HUDEP-2 (cell line): ENCODE measurements around the gene HILPDA.
A peak's percentile ranks its signal among the peaks of the same experiment; 100 is the strongest.
"Not testable (repeated sequence)": the region's sequence is repeated elsewhere in the genome, so short reads cannot be mapped to it uniquely, and the experiment has no call there.

Source experiments
- DNase-seq, 76 experiments: peaks; one replicate each; lab custom pipeline; 2025; ENCODE audit not compliant: unreplicated experiment in 76 of 76; lab: John Stamatoyannopoulos, UW

Gene HILPDA

DNA sequence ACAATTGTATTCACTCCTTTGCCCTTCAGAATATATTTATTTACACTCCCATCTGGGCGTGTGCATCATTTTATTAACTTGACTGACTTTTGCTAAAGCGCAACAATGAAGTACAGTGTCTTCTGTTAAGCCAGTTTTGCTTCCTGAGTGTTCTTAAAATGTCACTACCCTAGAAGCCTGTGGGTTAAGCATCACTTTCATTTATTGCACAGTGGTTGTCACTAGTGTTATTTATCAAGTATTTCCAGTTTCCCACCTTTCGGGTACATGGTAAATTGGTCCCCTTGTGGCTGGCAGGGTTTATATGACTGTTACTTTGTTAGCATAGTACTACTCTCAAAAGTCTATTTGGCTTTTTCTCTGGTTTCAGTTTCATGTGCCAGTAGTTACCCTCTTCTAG is 3.3 kb downstream of the HILPDA start:
- DNase-seq, result peak in 3 of 76 experiments; percentile 28 to 38 (median 29)

DNA sequence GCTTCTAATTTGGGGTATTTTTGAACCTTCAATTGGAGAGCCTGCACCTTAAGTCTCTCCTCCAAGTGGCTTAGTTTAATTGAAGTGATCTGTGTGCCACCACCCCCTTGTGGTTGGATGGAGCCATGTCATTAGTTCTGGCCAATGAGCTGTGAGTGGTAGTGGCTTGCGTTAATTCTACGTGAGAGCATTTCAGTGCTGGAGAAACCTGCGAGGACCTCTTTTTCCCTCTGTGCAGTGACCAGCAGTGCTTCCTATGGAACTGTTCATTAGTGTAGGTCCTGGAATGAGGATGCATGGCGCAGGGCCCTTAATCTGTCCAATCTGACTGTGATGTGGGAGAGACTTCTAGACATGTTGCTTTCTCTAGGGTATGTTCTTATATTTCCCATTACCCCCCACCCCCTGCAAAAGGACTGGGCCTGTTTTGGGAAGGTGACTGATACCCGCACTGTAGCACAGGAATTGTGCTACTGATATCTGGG is 3.8 kb downstream of the HILPDA start:
- peak in 64 of 76 experiments; percentile 4 to 73 (median 38) for DNase-seq

DNA sequence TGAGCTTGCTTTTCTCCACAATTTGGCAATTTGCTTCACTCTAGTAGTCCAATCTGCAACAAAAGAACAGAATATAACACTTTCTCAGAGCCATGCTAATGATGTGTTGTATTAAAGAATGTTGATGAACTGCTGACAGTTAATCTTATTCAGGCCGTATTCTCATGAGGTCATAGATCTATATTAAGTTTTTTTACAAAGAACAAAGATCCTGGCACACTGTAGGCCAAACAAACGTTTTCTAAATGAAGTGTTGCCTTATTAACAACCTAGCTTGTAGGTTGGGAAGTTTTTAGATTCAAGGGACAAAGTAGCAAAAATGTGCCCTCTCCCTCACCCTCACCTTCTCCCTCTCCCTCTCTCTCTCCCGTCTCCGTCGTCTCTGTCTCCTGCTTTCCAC is 6.8 kb downstream of the HILPDA start:
- DNase-seq, result no peak

DNA sequence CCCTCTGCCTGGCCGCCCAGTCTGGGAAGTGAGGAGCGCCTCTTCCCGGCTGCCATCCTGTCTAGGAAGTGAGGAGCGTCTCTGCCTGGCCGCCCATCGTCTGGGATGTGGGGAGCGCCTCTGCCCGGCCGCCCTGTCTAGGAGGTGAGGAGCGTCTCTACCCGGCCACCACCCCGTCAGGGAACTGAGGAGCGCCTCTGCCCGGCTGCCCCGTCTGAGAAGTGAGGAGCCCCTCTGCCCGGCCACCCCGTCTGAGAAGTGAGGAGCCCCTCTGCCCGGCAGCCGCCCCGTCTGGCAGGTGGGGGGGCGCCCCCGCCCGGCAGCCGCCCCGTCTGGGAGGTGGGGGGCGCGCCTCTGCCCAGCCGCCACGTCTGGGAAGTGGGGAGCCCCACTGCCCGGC is 7.7 kb downstream of the HILPDA start:
- DNase-seq, result not testable (repeated sequence)

DNA sequence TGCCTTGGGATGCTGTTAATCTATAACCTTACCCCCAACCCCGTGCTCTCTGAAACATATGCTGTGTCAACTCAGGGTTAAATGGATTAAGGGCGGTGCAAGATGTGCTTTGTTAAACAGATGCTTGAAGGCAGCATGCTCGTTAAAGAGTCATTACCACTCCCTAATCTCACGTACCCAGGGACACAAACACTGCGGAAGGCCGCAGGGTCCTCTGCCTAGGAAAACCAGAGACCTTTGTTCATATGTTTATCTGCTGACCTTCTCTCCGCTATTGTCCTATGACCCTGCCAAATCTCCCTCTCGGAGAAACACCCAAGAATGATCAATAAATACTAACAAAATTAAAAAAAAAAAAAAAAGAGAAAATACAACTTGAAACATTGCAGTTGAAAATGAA is 8.3 kb downstream of the HILPDA start:
- DNase-seq, result not testable (repeated sequence)

DNA sequence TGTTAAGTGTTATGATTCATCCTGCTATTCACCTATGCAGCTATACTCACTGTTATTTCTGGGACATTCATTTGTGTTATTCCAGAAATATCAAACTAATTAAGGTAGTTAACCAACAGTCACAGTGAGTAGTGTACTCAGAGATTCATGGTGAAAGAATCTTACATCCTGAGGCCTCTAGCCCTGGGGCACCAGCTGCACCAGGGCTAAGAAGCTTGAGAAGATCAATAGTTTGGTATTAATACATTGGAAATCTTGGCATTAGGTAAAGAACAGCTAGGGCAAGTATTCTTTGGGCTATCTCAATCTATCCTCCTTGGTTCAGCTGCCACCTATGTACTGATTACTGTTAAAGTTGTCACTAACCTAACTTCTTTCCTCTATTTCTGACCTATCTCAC is 11.2 kb downstream of the HILPDA start:
- not testable (repeated sequence) for DNase-seq

DNA sequence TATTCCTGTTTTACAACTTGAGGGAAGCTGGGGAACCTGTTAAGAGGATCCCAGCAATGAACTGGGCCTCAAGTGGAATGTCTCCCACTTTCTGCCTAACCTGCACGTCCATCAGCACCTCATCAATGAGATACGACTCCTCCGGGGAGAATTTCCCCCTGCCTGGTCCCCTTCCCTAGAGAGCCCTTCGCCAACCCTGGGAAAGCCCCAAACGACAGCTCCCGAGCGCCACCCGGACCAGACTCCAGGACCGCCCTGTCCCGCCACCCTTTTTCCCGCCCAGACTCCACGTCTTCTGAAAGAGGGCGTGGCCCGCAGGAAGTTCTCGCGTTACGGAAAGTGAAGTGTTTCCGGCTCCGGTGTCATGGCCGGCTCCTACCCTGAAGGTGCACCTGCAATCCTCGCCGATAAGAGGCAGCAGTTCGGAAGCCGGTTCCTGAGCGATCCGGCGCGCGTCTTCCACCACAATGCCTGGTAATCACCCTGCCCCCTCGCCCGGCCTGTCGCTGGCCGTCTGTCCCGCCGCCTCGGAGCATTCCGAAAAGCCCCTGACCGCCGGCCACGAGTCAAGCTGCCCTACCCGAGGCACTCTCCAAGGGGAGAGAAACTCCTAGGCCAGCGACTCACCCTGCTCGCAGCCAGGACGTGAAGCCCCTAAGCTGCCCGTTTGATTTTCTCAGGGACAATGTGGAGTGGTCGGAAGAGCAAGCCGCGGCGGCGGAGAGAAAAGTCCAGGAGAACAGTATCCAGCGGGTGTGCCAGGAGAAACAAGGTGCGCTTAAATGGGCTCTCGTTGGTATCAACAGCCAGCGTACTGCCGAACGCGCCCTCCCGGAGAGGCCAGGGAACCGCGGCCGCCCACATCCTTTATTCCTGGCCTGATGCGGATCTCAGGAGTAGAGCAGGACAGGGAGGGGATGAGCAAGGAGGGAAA is 21.0 kb downstream of the HILPDA start, which contains the start of gene METTL2B:
METTL2B (plus strand) TSS at position 347 of the 934 bp plus-strand sequence; CDS start at position 365, 18 bp downstream.
- DNase-seq, result peak in 75 of 76 experiments; percentile 11 to 95 (median 86)

DNA sequence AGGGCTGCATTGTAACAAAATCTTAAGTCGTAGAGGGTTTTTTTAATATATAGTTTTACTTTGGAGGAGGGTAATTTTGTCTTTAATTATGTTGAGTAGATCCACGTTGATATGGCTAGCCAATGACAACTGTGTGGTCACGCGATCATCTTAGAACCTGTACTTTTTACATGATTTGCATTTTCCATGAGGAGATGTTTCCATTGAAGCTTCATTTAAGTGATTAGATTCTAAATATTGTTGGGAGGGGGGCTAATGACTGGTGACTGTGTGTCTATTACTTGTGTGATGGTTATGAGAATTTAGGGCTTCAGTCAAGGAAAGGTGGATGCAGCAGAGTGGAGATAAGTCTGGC is 21.6 kb downstream of the HILPDA start:
- not testable (repeated sequence) for DNase-seq

DNA sequence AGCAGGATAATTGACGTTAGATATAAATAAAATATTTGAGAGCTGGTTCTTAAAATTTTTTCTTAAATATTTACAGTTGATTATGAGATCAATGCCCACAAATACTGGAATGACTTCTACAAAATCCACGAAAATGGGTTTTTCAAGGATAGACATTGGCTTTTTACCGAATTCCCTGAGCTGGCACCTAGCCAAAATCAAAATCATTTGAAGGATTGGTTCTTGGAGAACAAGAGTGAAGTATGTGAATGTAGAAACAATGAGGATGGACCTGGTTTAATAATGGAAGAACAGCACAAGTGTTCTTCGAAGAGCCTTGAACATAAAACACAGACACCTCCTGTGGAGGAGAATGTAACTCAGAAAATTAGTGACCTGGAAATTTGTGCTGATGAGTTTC is 23.4 kb downstream of the HILPDA start:
- not testable (repeated sequence) for DNase-seq

DNA sequence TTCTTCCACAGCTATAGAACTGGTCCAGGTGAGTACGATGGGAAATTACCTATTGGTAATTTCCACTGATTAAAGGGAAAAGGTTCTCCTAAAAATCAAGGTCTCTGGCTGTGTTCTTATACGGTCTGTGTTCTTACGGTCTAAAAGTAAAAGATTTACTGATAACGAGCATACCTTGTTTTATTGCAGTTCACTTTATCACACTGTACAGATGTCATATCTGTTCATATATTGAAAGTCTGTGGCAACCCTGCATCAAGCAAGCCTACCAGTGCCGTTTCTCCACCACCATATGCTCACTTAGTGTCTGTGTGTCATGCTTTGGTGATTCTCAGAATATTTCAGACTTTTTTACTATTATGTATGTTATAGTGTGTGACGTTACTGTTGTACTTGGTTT is 32.5 kb downstream of the HILPDA start:
- DNase-seq, result not testable (repeated sequence)

DNA sequence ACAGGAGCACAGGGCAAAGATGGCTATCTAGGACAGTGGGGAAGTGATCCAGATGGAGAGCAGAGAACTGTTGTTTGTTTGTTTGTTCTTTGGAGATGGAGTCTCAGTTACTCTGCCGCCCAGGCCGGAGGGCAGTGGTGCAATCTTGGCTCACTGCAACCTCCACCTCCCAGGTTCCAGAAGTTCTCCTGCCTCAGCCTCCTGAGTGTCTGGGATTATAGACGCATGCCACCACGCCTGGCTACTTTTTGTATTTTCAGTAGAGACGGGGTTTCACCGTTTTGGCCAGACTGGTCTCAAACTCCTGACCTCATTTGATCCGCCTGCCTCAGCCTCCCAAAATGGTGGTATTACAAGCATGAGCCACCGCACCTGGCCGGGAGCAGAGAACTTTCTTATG is 41.7 kb downstream of the HILPDA start:
- no peak for DNase-seq

DNA sequence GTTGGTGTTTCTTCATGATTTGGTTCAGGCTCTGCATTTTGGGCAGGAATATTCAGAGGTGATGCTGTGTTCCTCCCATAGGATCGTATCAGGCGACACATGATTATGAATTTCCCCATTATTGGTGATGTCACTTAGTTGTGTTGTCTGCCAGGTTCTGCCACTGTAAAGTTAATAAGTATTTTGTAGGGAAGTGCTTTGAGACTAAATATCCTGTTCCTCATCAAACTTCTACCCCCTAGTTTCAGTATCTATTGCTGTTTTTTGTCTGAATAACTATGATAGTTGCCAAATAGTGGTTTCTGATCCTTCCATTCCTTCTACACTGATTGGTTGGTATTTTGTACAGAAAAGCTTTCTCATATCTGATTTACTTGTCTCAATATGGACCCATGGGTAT is 49.7 kb downstream of the HILPDA start:
- DNase-seq, result not testable (repeated sequence)

DNA sequence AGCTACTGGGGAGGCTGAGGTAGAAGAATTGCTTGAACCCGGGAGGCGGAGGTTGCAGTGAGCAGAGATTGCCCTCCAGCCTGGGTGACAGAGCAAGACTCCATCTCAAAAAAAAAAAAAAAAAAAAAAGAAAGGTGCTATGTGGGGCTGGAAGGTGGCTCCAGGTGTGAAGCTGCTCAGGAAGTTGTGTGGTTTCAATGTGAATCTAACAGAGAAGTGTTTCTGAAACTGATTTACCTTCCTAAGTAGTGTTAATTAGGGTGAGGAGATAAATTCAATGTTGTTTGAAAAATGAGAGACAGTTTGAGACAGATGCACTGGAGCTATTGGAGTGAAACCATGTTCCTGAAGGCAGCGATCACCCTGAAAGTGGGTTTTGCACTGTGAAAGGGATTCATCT is 51.1 kb downstream of the HILPDA start:
- not testable (repeated sequence) for DNase-seq

DNA sequence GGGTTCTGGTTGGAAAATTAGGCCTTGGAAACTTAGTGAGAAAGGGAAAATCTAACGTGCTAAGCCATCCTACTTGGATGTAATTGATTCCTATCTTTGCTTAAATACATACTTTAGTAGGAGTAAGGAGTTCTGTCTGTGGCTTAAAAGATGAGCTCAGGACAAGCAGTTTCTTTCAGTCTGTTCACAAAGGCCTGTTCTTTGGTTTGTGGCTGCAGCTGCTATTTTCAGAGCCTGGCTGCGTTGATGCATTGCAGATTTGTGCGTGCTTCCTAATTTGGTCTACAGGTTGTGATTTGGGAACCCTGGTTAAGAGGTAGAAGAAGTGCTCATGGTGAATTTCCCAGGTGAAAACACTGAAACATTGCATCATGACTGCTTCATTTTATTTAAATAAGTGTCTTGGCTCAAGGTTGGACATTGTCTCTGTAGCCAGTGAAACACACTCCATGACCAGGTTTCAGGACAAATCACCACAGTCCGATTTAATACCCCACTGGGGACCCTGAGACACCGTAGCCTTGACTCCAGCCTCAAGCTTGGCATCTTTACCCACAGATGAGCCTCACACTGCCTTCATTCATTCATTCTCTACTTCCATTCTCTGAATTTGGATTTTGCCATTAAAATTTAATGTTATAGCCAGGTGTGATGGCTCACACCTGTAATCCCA is 51.8 kb downstream of the HILPDA start:
- DNase-seq, result not testable (repeated sequence)
